Sigmoid colon (tissue), 7 donors: ENCODE measurements around the gene UST. TPM values are rescaled to one million over a fixed set of nuclear protein-coding genes. Genes with fewer than 3 reads are reported as not detected.
"Not testable (repeated sequence)": the region's sequence is repeated elsewhere in the genome, so short reads cannot be mapped to it uniquely, and the experiment has no call there.

Experiments used
- DNase-seq: peaks from one replicate; pipeline ENCODE4 v3.0.0-alpha.2; 2019
- H3K27ac ChIP-seq, 4 donors: fragments of 200-600 bp; sonication (generic); one replicate each; pipeline ENCODE4 v1.5.1; 2016 to 2019; ENCODE audit warnings: mild to moderate bottlenecking in 1 of 4
- H3K27me3 ChIP-seq, 3 donors: fragments of 200-600 bp; sonication (generic); one replicate each; pipeline ENCODE4 v1.5.1; 2019; ENCODE audit warnings: mild to moderate bottlenecking in 1 of 3
- H3K36me3 ChIP-seq, 4 donors: fragments of 200-600 bp; sonication (generic); one replicate each; pipeline ENCODE4 v1.5.1; 2016 to 2019
- H3K4me1 ChIP-seq, 4 donors: fragments of 200-600 bp; sonication (generic); one replicate each; pipeline ENCODE4 v1.5.1; 2017 to 2019
- H3K4me3 ChIP-seq, 4 donors: fragments of 200-600 bp; sonication (generic); one replicate each; pipeline ENCODE4 v1.5.1; 2017 to 2019; ENCODE audit warnings: mild to moderate bottlenecking in 2 of 4, moderate library complexity in 1 of 4
- H3K9me3 ChIP-seq, 4 donors: fragments of 200-600 bp in 3 of 4; sonication (generic) in 3 of 4; one replicate each; pipeline versions ENCODE4 v1.5.1 to v1.6.1; 2013 to 2019
- EP300 ChIP-seq, 4 donors: sonication (generic); formaldehyde crosslinking; IDR thresholded peaks; one replicate each; pipeline ENCODE4 v1.6.1; 2017; ENCODE audit warnings: antibody characterized with exemption in 4 of 4
- POLR2A ChIP-seq, 2 donors: fragments of 450-650 bp; IDR thresholded peaks; one replicate each; pipeline ENCODE4 v1.6.1; 2016; ENCODE audit warnings: antibody characterized with exemption in 2 of 2, mild to moderate bottlenecking in 2 of 2, moderate library complexity in 2 of 2
- POLR2AphosphoS5 ChIP-seq, 4 donors: sonication (generic); formaldehyde crosslinking; IDR thresholded peaks; one replicate each; pipeline ENCODE4 v1.6.1; 2017; ENCODE audit warnings: antibody characterized with exemption in 4 of 4
- WGBS, 2 donors: extraction: QIAGEN DNeasy Blood & Tissue Kit; methylation state at CpG; one replicate each; pipeline ENCODE4 v1.1.7; 2013; 5-methylcytosine and 5-hydroxymethylcytosine counted together
- intact Hi-C: fragments of 100-400 bp; cut with DNase I; formaldehyde crosslinking; loops from one replicate; pipeline ENCODE4 v1.15.1; 2023
- polyA plus RNA-seq, 3 donors: library from polyadenylated mRNA; stranded (reverse); fragments of 200-250 nt; gene quantifications; one replicate each; pipeline ENCODE4 v1.2.3, GENCODE V29; 2013
- total RNA-seq, 4 donors: library from RNA; depleted of rRNA; stranded (reverse); fragments of >200 nt; gene quantifications; one replicate each; pipeline ENCODE4 v1.1.0, GENCODE V29; 2016
- TF ChIP-seq, protein P1 (sequence below), 4 experiments: fragments of 450-650 bp in 3 of 4; fragments of 200-600 bp in 1 of 4; IDR thresholded peaks; one replicate each; pipeline ENCODE4 v1.5.1; 2016 to 2019; ENCODE audit warnings: antibody characterized with exemption in 4 of 4, mild to moderate bottlenecking in 3 of 4, moderate library complexity in 2 of 4
- donor health status: healthy with polysubstance abuse.
- donor health status: Bipolar disorder and iron deficiency.
- donor health status: healthy.

The UST gene
- total and polyA plus RNA-seq, 7 donors, result 0.46 to 35.2 (median 21.8) TPM

DNA sequence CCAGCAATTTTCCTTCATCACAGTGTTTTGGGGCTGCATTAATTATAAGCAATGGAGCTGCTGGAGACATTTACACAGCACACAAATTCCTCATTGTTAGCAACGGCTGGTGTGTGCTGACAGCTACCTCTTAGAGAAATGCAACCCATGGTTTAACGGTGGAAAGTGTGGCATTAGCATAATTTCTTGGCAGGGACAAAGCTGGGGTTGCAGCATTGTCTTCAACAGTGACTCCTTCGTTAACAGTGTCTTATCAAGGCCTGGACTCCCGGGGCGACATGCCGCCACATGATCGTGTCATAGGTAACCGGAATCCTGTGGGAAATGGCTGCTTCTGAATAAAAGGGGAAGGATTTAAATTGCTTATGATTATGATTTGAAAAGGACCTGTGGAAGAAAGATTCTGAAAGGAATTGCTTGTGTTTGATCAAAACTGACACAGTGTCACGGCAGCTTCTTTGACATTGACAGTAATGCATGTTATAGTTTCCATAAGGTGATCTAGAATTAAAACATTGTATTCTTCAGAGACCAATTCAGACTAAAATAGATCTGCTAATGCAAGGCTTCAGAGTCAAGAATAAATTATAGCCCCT lies 128.0 kb downstream of the UST start:
- TF ChIP-seq POLR2A (IDR thresholded peaks at IDR 0.05) (no peak), EP300 (IDR thresholded peaks at IDR 0.05) (no peak), POLR2AphosphoS5 (IDR thresholded peaks at IDR 0.05) (no peak)
- TF ChIP-seq, protein P1, sequence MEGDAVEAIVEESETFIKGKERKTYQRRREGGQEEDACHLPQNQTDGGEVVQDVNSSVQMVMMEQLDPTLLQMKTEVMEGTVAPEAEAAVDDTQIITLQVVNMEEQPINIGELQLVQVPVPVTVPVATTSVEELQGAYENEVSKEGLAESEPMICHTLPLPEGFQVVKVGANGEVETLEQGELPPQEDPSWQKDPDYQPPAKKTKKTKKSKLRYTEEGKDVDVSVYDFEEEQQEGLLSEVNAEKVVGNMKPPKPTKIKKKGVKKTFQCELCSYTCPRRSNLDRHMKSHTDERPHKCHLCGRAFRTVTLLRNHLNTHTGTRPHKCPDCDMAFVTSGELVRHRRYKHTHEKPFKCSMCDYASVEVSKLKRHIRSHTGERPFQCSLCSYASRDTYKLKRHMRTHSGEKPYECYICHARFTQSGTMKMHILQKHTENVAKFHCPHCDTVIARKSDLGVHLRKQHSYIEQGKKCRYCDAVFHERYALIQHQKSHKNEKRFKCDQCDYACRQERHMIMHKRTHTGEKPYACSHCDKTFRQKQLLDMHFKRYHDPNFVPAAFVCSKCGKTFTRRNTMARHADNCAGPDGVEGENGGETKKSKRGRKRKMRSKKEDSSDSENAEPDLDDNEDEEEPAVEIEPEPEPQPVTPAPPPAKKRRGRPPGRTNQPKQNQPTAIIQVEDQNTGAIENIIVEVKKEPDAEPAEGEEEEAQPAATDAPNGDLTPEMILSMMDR (IDR thresholded peaks at IDR 0.05), result no peak
- intact Hi-C loops, result no loop called here
- WGBS, 2 donors, result 66 to 83% methylated on average over 9 of the region's 9 CpGs

DNA sequence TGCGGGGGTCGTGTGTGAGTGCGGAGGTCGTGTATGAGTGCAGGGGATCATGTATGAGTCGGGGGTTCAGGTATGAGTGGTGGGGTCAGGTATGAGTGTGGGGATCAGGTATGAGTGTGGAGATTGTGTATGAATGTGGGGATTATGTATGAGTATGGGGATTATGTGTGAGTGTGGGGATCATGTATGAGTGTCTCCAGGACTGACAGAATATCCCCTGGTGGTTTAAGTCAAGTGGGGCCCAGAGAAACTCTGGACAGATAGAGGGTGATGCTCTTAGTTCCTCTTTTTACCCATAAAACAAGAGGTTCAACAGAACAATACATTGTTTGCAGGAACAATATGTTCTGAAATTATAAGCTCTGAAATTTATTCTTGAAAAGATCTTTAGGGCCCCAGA lies 131.9 kb downstream of the UST start:
- WGBS, 2 donors, result 72 to 85% methylated on average over 5 of the region's 5 CpGs
- peaks cover 0 to 20% (median 17%) of the 10 kb centered on the region in 4 donors for H3K4me1 ChIP-seq
- intact Hi-C loops, result no loop called here
- H3K4me3 ChIP-seq, result no peak overlapping the region
- TF ChIP-seq, protein P1 (IDR thresholded peaks at IDR 0.05), result no peak
- TF ChIP-seq EP300 (IDR thresholded peaks at IDR 0.05) (no peak), POLR2AphosphoS5 (IDR thresholded peaks at IDR 0.05) (no peak), POLR2A (IDR thresholded peaks at IDR 0.05) (no peak)
- H3K27me3 ChIP-seq, result no peaks in the 10 kb centered on the region
- no peaks in the 10 kb centered on the region for H3K36me3 ChIP-seq
- no peak overlapping the region for H3K27ac ChIP-seq
- no peak for DNase-seq
- no peaks in the 10 kb centered on the region for H3K9me3 ChIP-seq

More for the DNA sequence above, 128.0 kb downstream of the UST start:
- Histone ChIP-seq H3K9me3 (no peaks in the 10 kb centered on the region), H3K4me3 (no peak overlapping the region), H3K4me1 (peaks cover 0 to 21% (median 18%) of the 10 kb centered on the region in 4 donors), H3K27me3 (no peaks in the 10 kb centered on the region), H3K27ac (no peak overlapping the region), H3K36me3 (no peaks in the 10 kb centered on the region)
- DNase-seq, result no peak

DNA sequence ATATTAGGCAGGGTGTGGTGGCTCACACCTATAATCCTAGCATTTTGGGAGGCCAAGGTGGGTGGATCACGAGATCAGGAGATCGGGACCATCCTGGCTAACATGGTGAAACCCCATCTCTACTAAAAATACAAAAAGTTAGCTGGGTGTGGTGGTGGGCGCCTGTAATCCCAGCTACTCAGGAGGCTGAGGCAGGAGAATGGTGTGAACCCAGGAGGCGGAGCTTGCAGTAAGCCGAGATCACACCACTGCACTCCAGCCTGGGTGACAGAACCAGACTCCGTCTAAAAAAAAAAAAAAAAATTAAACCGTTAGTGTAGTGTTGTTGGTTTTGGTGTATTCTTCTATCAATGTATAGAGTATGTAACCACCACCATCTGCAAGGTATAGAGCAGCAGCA lies 133.9 kb downstream of the UST start:
- peaks cover 0 to 26% (median 17%) of the 10 kb centered on the region in 4 donors for H3K4me1 ChIP-seq
- H3K9me3 ChIP-seq, intact Hi-C loops, DNase-seq, H3K36me3 ChIP-seq, H3K27ac ChIP-seq, H3K27me3 ChIP-seq, H3K4me3 ChIP-seq: not testable (repeated sequence)
- 90 to 96% methylated on average over 7 of the region's 7 CpGs for WGBS, 2 donors

DNA sequence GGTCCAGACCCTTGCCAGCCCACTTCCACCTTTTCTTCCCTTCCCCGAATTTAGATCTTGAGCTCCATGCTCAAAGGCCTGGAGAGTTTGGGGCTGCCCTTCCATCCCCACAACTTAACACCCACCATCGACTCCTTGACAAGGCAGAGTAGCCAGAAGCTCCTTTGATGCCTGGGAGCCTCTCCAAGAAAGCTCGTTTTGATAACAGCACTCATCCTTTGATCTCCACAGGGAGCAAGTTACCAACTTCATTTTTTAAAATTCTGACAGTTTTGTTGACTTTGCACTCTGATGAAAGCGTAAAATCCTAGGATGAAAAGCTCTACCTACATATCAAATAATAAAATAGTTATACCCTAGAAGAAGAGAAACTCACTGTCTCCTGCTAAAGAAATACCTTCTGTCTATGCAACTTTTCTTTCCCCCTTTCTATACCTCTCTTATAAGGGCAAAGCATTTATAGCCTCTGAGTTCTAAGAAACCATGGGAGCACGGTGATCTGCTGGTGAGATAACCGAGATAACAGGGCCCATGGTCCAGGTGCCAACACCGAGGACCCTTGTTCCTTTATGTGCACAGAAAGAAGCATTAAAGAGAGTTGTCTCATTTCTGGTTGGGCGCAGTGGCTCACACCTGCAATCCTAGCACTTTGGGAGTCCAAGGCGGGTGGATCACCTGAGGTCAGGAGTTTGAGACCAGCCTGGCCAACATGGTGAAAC lies 134.9 kb downstream of the UST start:
- TF ChIP-seq EP300 (IDR thresholded peaks at IDR 0.05) (no peak), POLR2AphosphoS5 (IDR thresholded peaks at IDR 0.05) (no peak), POLR2A (IDR thresholded peaks at IDR 0.05) (no peak)
- TF ChIP-seq, protein P1 (IDR thresholded peaks at IDR 0.05), result no peak
- WGBS, 2 donors, result 74 to 85% methylated on average over 9 of the region's 9 CpGs
- Histone ChIP-seq H3K9me3 (no peaks in the 10 kb centered on the region), H3K4me3 (no peak overlapping the region), H3K36me3 (no peaks in the 10 kb centered on the region), H3K27ac (no peak overlapping the region), H3K4me1 (peaks cover 0 to 33% (median 26%) of the 10 kb centered on the region in 4 donors), H3K27me3 (no peaks in the 10 kb centered on the region)
- no peak for DNase-seq
- intact Hi-C loops, result no loop called here

DNA sequence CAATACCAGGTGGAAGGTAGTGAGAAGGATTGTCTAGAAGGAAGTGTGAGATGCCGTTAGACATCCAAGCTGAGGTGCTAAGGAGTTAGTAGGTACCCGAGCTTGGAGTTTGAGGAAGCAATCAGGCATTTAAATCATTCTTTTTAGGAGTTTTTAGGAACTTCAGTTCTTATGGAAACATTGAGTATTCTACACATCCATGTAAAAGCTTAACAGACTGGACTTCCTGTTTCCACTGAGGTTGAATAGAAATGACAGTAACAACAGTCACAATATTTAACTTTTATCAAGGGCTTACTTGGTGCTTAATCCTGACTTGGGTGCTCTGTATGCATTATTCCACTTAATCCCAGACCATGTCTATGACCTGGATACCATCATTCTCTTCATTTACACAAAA lies 136.4 kb downstream of the UST start:
- Histone ChIP-seq H3K9me3 (no peaks in the 10 kb centered on the region), H3K36me3 (no peaks in the 10 kb centered on the region), H3K4me3 (no peak overlapping the region), H3K27me3 (no peaks in the 10 kb centered on the region), H3K4me1 (peaks cover 0 to 48% (median 38%) of the 10 kb centered on the region in 4 donors), H3K27ac (no peak overlapping the region)
- no peak for DNase-seq
- intact Hi-C loops, result no loop called here
- TF ChIP-seq POLR2A (IDR thresholded peaks at IDR 0.05), result no peak
- TF ChIP-seq, protein P1 (IDR thresholded peaks at IDR 0.05), result no peak
- no peak for TF ChIP-seq POLR2AphosphoS5 (IDR thresholded peaks at IDR 0.05)
- no peak for TF ChIP-seq EP300 (IDR thresholded peaks at IDR 0.05)
- 71 to 74% methylated on average over 2 of the region's 2 CpGs for WGBS, 2 donors
